ENCODE measurements around the gene HCST. TPM values are rescaled to one million over a fixed set of nuclear protein-coding genes. Genes with fewer than 3 reads are reported as not detected.

The HCST gene
- total RNA-seq, 4 donors from 2014 or later = 10.5 to 37.6 (median 15.5) TPM

GRCh38 chr19:35939307-35940077 lies 37.2 kb downstream of the HCST start:
- Histone ChIP-seq H3K4me3 (no peak overlapping the region), H3K27me3 (no peaks in the 10 kb centered on the region), H3K9me3 (no peaks in the 10 kb centered on the region), H3K27ac (no peak overlapping the region), H3K36me3 (peaks cover 0 to 57% (median 0%) of the 10 kb centered on the region in 3 donors), H3K4me1 (peaks cover 0 to 42% (median 13%) of the 10 kb centered on the region in 4 donors)
- no peak for TF ChIP-seq POLR2A (IDR thresholded peaks at IDR 0.05)
- TF ChIP-seq CTCF (IDR thresholded peaks at IDR 0.05) = no peak
- TF ChIP-seq EP300 (IDR thresholded peaks at IDR 0.05) = no peak
- 91 to 94% methylated on average over 18 to 51 of the region's 55 CpGs for WGBS, 2 donors
- no peak for DNase-seq (ENCODE audit: low spot score in 2 of 2)

GRCh38 chr19:35940078-35940775 lies 37.9 kb downstream of the HCST start:
- Histone ChIP-seq H3K4me1 (peaks cover 0 to 39% (median 13%) of the 10 kb centered on the region in 4 donors), H3K9me3 (no peaks in the 10 kb centered on the region), H3K27me3 (no peaks in the 10 kb centered on the region), H3K27ac (no peak overlapping the region), H3K4me3 (no peak overlapping the region), H3K36me3 (peaks cover 0 to 64% (median 0%) of the 10 kb centered on the region in 3 donors)
- TF ChIP-seq CTCF (IDR thresholded peaks at IDR 0.05) (no peak), POLR2A (IDR thresholded peaks at IDR 0.05) (no peak), EP300 (IDR thresholded peaks at IDR 0.05) (no peak)
- WGBS, 2 donors = 93 to 95% methylated on average over 28 to 51 of the region's 51 CpGs
- DNase-seq (ENCODE audit: low spot score in 2 of 2) = no peak

DNA sequence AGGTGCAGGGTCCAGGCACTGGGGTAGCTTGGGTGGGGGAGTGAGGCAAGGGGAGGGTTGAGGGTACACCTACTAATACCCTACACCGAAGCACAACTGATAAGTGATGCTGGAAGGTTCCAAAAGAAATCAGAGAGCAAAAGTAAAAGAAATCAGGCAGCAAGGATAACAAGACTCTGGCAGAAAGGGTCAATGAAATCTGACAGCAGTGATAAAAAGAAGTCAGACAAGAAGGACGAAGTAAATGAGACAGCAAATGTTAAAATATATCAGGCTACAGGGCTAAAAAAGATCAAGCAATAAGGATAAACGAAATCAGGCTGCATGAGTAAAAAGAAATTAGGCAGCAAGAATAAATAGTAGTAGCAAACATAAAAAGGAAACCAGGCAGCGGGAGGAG lies 38.5 kb downstream of the HCST start:
- TF ChIP-seq CTCF (IDR thresholded peaks at IDR 0.05) (no peak), POLR2A (IDR thresholded peaks at IDR 0.05) (no peak), EP300 (IDR thresholded peaks at IDR 0.05) (no peak)
- no peaks in the 10 kb centered on the region for H3K27me3 ChIP-seq
- H3K9me3 ChIP-seq = no peaks in the 10 kb centered on the region
- H3K4me3 ChIP-seq = no peak overlapping the region
- H3K4me1 ChIP-seq = peaks cover 0 to 33% (median 8%) of the 10 kb centered on the region in 4 donors
- peaks cover 0 to 71% (median 0%) of the 10 kb centered on the region in 3 donors for H3K36me3 ChIP-seq
- H3K27ac ChIP-seq = no peak overlapping the region
- no peak for DNase-seq (ENCODE audit: low spot score in 2 of 2)
- WGBS, 2 donors = 77% methylated on average over 4 of the region's 4 CpGs

DNA sequence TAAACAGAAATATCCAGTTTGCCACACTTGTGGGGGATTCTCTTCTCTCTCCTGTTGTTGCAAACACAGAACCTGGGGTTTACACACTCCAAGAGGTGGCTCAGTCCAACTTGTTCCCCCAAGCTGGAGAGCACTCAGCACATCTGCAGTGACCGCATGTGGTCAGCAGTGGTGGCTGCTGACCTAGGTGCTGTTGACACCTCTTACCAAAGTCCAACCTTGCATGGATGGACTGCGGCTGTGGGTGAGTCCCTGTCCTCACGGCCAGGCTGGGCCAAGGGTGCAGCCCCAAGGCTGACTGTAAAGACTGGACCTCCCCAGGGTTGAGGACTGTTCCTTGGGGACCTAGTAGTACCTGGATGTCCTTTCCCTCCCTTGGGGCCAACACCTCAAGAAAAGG lies 39.9 kb downstream of the HCST start:
- H3K36me3 ChIP-seq = peaks cover 0 to 77% (median 0%) of the 10 kb centered on the region in 3 donors
- H3K4me1 ChIP-seq = peaks cover 0 to 28% (median 7%) of the 10 kb centered on the region in 4 donors
- H3K27me3 ChIP-seq = no peaks in the 10 kb centered on the region
- no peak overlapping the region for H3K27ac ChIP-seq
- TF ChIP-seq POLR2A (IDR thresholded peaks at IDR 0.05) (no peak), EP300 (IDR thresholded peaks at IDR 0.05) (no peak), CTCF (IDR thresholded peaks at IDR 0.05) (no peak)
- no peaks in the 10 kb centered on the region for H3K9me3 ChIP-seq
- no peak overlapping the region for H3K4me3 ChIP-seq
- 97 to 100% methylated on average over 3 of the region's 3 CpGs for WGBS, 2 donors
- no peak for DNase-seq (ENCODE audit: low spot score in 2 of 2)
